Measurements from ENCODE around the gene PARVB. TPM values are rescaled to one million over a fixed set of nuclear protein-coding genes. Genes with fewer than 3 reads are reported as not detected.

Gene PARVB
- total RNA-seq, 2 donors from 2014 or later = 7.3 to 9.2 TPM

DNA sequence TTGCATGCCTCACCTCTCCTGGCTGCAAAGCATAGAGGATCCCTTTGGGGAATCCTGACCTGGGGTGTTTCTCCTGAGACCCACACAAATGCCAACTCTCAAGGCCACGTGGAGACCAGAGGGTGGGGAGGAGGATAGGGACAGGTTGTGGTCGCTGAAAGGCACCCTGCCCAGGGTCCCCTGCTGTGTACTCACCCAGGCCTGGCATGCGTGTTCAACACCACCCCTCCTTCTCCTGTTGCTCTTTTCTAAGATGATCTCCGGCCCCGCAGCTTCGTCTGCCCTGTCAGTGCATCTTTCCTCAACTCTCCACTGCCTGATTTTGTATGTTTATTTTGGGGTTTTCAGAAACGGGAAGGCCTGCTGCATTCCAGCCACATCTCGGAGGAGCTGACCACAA, 112.0 kb downstream of the PARVB start:
- Histone ChIP-seq H3K4me1 (no peaks in the 10 kb centered on the region), H3K4me3 (no peak overlapping the region), H3K27ac (no peak overlapping the region), H3K9me3 (peaks cover 0 to 10% (median 0%) of the 10 kb centered on the region in 3 donors), H3K36me3 (replicated peaks in 1 of 2; ENCODE audit: insufficient read depth in 1 of 2, low read depth in 2 of 2) (no peaks in the 10 kb centered on the region), H3K27me3 (no peaks in the 10 kb centered on the region)
- ATAC-seq (no peak), DNase-seq (no peak)
- TF ChIP-seq, protein P1, sequence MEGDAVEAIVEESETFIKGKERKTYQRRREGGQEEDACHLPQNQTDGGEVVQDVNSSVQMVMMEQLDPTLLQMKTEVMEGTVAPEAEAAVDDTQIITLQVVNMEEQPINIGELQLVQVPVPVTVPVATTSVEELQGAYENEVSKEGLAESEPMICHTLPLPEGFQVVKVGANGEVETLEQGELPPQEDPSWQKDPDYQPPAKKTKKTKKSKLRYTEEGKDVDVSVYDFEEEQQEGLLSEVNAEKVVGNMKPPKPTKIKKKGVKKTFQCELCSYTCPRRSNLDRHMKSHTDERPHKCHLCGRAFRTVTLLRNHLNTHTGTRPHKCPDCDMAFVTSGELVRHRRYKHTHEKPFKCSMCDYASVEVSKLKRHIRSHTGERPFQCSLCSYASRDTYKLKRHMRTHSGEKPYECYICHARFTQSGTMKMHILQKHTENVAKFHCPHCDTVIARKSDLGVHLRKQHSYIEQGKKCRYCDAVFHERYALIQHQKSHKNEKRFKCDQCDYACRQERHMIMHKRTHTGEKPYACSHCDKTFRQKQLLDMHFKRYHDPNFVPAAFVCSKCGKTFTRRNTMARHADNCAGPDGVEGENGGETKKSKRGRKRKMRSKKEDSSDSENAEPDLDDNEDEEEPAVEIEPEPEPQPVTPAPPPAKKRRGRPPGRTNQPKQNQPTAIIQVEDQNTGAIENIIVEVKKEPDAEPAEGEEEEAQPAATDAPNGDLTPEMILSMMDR (IDR thresholded peaks at IDR 0.05) = no peak
- no peak for TF ChIP-seq POLR2A (IDR thresholded peaks at IDR 0.05)
- intact Hi-C loops (cut with DNase I) = no loop called here
- WGBS, 2 donors = 86 to 95% methylated on average over 8 of the region's 8 CpGs

DNA sequence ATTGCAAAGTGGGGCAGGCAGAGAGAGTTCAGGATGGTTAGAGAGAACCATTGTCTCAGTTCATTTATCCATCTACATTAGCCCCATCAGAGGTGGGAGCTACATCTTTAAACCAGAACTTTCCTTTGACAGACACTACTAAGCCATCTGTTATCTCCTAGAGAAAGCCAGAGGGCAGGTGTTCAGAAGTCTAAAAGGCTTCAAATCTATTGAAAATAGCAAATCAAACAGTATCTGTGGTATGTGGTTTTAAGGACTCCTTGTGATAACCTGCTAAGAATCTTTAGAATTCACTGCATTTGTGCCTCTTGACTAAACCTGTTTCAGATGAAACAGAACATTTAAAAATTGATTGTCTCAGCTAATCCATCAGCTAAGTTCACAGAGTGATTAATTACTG, 112.7 kb downstream of the PARVB start:
- no peak for TF ChIP-seq POLR2A (IDR thresholded peaks at IDR 0.05)
- TF ChIP-seq, protein P1 (IDR thresholded peaks at IDR 0.05) = no peak
- ATAC-seq (no peak), DNase-seq (no peak)
- H3K27ac ChIP-seq = no peak overlapping the region
- intact Hi-C loops (cut with DNase I) = no loop called here
- peaks cover 0 to 10% (median 0%) of the 10 kb centered on the region in 3 donors for H3K9me3 ChIP-seq
- H3K4me3 ChIP-seq = no peak overlapping the region
- no peaks in the 10 kb centered on the region for H3K27me3 ChIP-seq
- no peaks in the 10 kb centered on the region for H3K36me3 ChIP-seq (replicated peaks in 1 of 2; ENCODE audit: insufficient read depth in 1 of 2, low read depth in 2 of 2)
- H3K4me1 ChIP-seq = no peaks in the 10 kb centered on the region

DNA sequence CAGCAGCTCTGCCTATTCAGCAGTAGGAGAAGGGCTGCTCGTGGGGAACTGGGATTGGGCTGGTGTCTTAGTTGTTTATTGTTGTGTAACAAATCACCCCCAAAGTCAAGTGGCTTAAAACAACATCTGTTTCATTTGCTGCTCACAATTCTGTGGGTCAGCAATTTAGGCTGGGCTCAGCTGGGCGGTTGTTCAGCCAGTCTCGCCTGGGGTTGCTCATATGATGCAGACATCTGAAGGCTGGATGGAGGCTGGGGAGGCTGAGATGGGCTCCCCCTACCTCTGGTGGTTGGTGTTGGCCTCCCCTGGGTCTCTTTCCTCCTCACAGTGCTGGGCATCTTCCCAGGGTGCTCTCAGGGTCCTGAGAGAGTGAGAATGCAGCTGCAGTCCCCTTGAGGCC, 113.3 kb downstream of the PARVB start:
- no peak for TF ChIP-seq POLR2A (IDR thresholded peaks at IDR 0.05)
- TF ChIP-seq, protein P1 (IDR thresholded peaks at IDR 0.05) = no peak
- Histone ChIP-seq H3K36me3 (replicated peaks in 1 of 2; ENCODE audit: insufficient read depth in 1 of 2, low read depth in 2 of 2) (no peaks in the 10 kb centered on the region), H3K9me3 (peaks cover 0 to 10% (median 0%) of the 10 kb centered on the region in 3 donors), H3K27me3 (no peaks in the 10 kb centered on the region), H3K27ac (no peak overlapping the region), H3K4me3 (no peak overlapping the region), H3K4me1 (no peaks in the 10 kb centered on the region)
- WGBS, 2 donors = 67 to 100% methylated on average over 1 to 3 of the region's 3 CpGs
- no peak for ATAC-seq
- no peak for DNase-seq
- intact Hi-C loops (cut with DNase I) = no loop called here

DNA sequence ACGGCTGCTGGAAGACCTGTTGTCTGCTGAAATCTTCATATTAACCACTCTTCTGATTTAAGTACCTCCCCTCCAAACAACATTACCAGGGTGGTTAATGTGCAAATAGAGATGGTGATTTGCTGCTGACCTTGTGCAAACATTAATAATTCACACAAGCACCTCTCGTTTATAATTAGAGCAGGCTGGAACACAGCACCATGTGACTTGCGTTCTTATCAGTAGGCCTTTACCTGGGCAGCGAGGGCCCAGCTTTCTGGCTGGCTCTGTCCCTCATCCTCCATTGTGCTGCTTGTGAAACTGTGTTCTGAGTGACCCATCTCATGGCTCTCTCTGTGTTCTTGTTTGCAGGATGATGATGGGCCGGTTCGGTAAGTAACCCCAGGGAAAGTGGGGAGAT, 115.7 kb downstream of the PARVB start:
- ATAC-seq = no peak
- intact Hi-C loops (cut with DNase I) = no loop called here

More for the DNA sequence above, 115.7 kb downstream of the PARVB start:
- Histone ChIP-seq H3K4me1 (no peaks in the 10 kb centered on the region), H3K9me3 (peaks cover 0 to 10% (median 0%) of the 10 kb centered on the region in 3 donors), H3K4me3 (no peak overlapping the region), H3K36me3 (replicated peaks in 1 of 2; ENCODE audit: insufficient read depth in 1 of 2, low read depth in 2 of 2) (no peaks in the 10 kb centered on the region), H3K27ac (no peak overlapping the region), H3K27me3 (no peaks in the 10 kb centered on the region)
- TF ChIP-seq, protein P1 (IDR thresholded peaks at IDR 0.05) = no peak
- no peak for TF ChIP-seq POLR2A (IDR thresholded peaks at IDR 0.05)
- WGBS, 2 donors = 54 to 64% methylated on average over 5 to 6 of the region's 6 CpGs
- peak in 1 of 4 donors; percentile 33 for DNase-seq

Measured in body of pancreas (tissue), 4 donors.